Measurements from ENCODE around the gene ZXDC.

ZXDC gene

GRCh38 chr3:126401611-126402160 lies 74.0 kb downstream of the ZXDC start:
- no peak for TF ChIP-seq CTCF (IDR thresholded peaks at IDR 0.05; ENCODE audit: insufficient read depth, missing control alignments)
- no peak for FAIRE-seq
- no peak for DNase-seq (ENCODE audit: insufficient read length, low spot score)

DNA sequence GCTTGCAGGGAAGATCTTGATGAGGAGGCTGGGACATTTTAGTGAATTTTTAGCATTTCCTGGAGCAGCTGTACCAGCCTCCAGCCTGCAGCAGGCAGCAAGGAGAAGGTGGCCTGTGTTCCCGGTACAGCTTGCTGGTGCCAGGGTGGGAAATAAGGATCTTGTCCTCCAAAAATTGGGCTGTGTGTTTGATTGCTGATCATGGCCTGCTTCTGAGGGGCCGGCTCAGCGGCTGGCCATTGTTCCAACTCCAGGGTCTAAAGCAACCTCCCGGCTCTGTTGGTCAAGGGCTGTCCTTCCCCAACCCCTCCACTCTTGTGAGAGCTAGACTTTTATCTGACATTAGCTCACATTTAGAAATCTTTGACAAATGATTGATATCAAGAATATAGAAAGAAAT lies 75.9 kb downstream of the ZXDC start:
- FAIRE-seq (no peak), DNase-seq (ENCODE audit: insufficient read length, low spot score) (no peak)
- TF ChIP-seq CTCF (IDR thresholded peaks at IDR 0.05; ENCODE audit: insufficient read depth, missing control alignments), result no peak

DNA sequence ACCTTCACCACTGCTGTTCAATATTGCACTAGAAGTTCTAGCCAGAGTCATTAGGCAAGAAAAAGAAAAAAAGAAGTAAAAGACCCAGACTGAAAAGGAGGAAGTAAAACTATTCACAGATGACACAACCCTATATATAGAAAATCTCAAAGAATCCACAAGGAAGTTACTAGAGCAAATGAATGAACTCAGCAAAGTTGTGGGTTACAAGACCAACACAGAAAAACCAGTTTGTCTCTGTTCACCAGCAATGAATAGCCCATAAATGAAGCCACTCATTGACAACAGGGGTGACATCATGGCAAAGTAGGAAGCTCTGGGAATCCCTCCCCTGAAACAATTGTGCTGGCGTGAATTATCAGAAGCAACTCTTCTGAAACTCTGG lies 76.3 kb downstream of the ZXDC start:
- no peak for FAIRE-seq
- TF ChIP-seq CTCF (IDR thresholded peaks at IDR 0.05; ENCODE audit: insufficient read depth, missing control alignments), result no peak
- no peak for DNase-seq (ENCODE audit: insufficient read length, low spot score)

DNA sequence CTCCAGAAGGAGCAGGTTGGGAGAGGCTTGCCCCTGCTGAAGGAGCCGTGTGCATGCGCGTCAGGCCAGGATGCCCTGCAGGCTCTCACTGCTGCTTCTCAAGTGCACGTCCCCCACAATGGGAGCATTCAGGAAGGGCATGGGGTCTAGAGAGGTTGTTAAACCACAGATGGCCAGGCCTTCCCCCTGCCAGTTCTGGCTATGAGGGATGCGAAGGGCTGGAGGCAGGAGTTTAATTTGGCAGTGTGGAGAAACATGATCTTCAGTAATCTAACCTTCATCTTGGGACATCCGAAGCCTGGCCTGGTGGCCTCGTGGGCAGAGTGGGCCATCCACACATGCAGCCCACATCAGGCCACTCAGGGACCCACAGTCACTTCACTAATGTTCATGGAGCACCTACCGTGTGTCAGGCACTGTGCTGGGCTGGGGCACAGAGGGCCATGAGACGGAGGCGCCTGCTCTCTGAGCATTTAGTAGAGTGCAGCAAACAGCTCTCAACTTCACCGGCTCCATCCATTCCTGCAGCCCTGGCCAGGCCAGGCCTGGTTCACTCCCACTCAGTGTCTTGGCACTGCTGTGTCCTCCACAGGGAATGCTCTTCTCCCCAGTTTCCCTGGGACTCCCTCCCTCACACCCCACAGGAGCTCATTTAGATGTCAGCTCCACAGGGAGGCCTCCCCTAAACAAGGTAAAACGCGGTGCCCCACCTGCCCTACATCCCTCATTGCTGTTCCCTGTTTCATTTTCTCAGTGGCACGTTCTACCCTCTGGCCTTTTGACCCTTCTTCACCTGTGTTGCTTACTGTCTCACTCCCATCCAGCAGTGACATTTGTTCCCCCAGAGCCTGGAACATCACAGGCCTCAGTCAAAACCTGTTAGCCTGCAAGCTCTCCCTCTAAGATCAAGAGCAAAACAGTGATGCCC lies 77.0 kb downstream of the ZXDC start:
- DNase-seq (ENCODE audit: insufficient read length, low spot score) (no peak), FAIRE-seq (no peak)
- TF ChIP-seq CTCF (IDR thresholded peaks at IDR 0.05; ENCODE audit: insufficient read depth, missing control alignments), result no peak

- no peak for TF ChIP-seq CTCF (IDR thresholded peaks at IDR 0.05; ENCODE audit: insufficient read depth, missing control alignments)
- FAIRE-seq (no peak), DNase-seq (ENCODE audit: insufficient read length, low spot score) (no peak)
Observed at GRCh38 chr3:126397610-126398422, 77.9 kb downstream of the ZXDC start.

DNA sequence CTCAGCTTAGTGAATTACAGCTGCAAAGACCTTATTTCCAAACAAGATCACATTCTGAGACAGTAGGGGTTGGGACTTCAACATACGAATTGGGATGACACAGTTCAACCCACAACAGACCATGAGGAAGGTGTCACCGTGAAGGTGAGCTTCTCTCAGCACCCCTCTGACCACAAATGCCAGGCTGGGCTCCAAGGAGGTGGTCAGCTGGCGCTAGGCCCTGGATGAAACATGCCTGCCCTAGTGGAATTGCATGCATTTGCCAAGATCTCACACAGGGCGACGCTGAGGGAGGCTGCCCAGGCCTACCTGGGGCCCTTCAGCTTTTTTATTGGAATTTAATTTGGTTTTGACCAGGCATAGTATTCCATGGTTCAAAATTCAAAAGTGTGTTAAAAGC lies 79.2 kb downstream of the ZXDC start:
- FAIRE-seq, result no peak
- DNase-seq (ENCODE audit: insufficient read length, low spot score), result no peak
- TF ChIP-seq CTCF (IDR thresholded peaks at IDR 0.05; ENCODE audit: insufficient read depth, missing control alignments), result no peak
